ENCODE results near the gene GJD3. TPM values are rescaled to one million over a fixed set of nuclear protein-coding genes. Genes with fewer than 3 reads are reported as not detected.

GJD3 gene
- total RNA-seq, 1 donor from 2014 or later, result 2.8 TPM

- ATAC-seq, result no peak
- Histone ChIP-seq H3K27me3 (no peaks in the 10 kb centered on the region), H3K4me1 (peaks cover 6% of the 10 kb centered on the region), H3K36me3 (no peaks in the 10 kb centered on the region), H3K9me3 (no peaks in the 10 kb centered on the region), H3K4me3 (no peak overlapping the region), H3K27ac (no peak overlapping the region)
- intact Hi-C loops (cut with DNase I), result loop anchor here (10.0 kb wide), 1 partner anchor 169 kb away; no protein-coding TSS in a partner anchor
- peak; percentile 48 for DNase-seq
- TF ChIP-seq, protein P1, sequence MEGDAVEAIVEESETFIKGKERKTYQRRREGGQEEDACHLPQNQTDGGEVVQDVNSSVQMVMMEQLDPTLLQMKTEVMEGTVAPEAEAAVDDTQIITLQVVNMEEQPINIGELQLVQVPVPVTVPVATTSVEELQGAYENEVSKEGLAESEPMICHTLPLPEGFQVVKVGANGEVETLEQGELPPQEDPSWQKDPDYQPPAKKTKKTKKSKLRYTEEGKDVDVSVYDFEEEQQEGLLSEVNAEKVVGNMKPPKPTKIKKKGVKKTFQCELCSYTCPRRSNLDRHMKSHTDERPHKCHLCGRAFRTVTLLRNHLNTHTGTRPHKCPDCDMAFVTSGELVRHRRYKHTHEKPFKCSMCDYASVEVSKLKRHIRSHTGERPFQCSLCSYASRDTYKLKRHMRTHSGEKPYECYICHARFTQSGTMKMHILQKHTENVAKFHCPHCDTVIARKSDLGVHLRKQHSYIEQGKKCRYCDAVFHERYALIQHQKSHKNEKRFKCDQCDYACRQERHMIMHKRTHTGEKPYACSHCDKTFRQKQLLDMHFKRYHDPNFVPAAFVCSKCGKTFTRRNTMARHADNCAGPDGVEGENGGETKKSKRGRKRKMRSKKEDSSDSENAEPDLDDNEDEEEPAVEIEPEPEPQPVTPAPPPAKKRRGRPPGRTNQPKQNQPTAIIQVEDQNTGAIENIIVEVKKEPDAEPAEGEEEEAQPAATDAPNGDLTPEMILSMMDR (IDR thresholded peaks at IDR 0.05), result no peak
Measured at GRCh38 chr17:40366076-40366860, 1.7 kb upstream of the GJD3 start.

DNA sequence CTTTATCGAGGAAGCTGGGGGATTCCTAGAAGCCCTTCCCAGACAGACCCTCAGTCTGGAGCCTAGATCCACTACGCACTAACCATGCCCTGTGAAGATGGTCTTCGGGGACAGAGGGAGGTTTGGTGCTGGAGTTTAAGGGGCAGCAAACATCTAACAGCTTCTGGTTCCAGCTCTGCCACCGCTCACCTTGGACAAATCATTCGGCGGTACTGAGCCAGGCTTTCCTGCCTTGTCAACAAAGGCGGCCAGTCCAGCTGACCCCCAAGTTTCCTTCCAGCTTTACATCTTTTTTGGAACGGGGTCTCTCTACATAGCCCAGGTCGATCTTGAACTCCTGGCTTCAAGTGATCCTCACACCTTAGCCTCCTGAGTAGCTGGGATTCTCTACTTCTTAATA is 369 bp upstream of the GJD3 start:
- Histone ChIP-seq H3K27ac (no peak overlapping the region), H3K27me3 (no peaks in the 10 kb centered on the region), H3K36me3 (no peaks in the 10 kb centered on the region), H3K9me3 (no peaks in the 10 kb centered on the region), H3K4me1 (peaks cover 6% of the 10 kb centered on the region), H3K4me3 (no peak overlapping the region)
- ATAC-seq (no peak), DNase-seq (peak; percentile 31)
- TF ChIP-seq, protein P1 (IDR thresholded peaks at IDR 0.05), result no peak
- intact Hi-C loops (cut with DNase I), result loop anchor here (10.0 kb wide), 1 partner anchor 170 kb away; no protein-coding TSS in a partner anchor

GRCh38 chr17:40363111-40363827 is 1.3 kb downstream of the GJD3 start:
- Histone ChIP-seq H3K9me3 (no peaks in the 10 kb centered on the region), H3K4me1 (peaks cover 11% of the 10 kb centered on the region), H3K4me3 (peak overlapping the region; percentile 59), H3K36me3 (no peaks in the 10 kb centered on the region), H3K27me3 (no peaks in the 10 kb centered on the region), H3K27ac (no peak overlapping the region)
- intact Hi-C loops (cut with DNase I), result loop anchor here (10.0 kb wide), 1 partner anchor 172 kb away; no protein-coding TSS in a partner anchor
- DNase-seq (peak; percentile 79), ATAC-seq (peak; percentile 44)
- TF ChIP-seq, protein P1 (IDR thresholded peaks at IDR 0.05), result no peak

- DNase-seq (peak; percentile 94), ATAC-seq (peak; percentile 86)
- H3K27ac ChIP-seq, result no peak overlapping the region
- intact Hi-C loops (cut with DNase I), result loop anchor here (10.0 kb wide), 1 partner anchor 172 kb away; no protein-coding TSS in a partner anchor
- no peaks in the 10 kb centered on the region for H3K27me3 ChIP-seq
- H3K36me3 ChIP-seq, result no peaks in the 10 kb centered on the region
- TF ChIP-seq, protein P1 (IDR thresholded peaks at IDR 0.05), result peak; percentile 66
- peak overlapping the region; percentile 59 for H3K4me3 ChIP-seq
- H3K4me1 ChIP-seq, result peaks cover 13% of the 10 kb centered on the region
- no peaks in the 10 kb centered on the region for H3K9me3 ChIP-seq
Measured at GRCh38 chr17:40362696-40363110, 1.8 kb downstream of the GJD3 start.

DNA sequence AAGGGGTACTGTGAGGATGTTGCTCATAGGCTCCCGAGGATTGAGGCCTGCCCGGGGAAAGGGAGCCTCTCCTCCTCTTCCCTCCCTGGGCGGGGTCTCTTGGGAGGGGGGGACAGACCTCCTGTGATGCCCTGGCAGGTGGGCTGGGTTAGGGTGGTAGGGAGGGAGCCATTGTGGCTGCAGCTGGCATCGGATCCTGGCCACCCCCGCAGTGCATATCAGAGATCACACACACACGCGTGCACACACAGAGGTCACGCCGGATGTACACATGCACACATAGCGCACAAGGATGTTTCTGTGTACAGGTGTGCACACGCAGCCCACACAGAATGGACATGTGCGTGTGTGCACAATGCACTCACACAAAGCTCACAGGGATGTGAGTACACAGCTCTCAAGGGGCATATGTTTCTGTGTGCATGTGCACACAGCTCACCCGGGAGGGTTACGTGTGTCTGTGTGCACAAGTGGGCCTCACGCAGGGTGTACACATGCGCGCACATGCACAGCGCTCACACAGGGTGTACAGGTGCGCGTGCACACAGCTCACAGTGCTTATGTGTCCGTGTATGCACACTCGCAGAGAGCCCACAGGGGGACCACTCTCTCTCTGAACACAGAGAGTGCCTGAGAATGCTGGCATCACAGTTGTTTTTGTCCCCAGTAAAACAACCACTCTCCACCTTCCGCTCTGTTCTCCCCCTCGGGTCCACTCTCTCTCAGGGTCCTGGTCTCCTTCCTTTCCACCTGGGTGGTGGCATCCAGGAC is 2.4 kb downstream of the GJD3 start:
- ATAC-seq (no peak), DNase-seq (no peak)
- Histone ChIP-seq H3K9me3 (no peaks in the 10 kb centered on the region), H3K27me3 (no peaks in the 10 kb centered on the region), H3K4me1 (peaks cover 17% of the 10 kb centered on the region), H3K36me3 (no peaks in the 10 kb centered on the region), H3K27ac (no peak overlapping the region), H3K4me3 (peak overlapping the region; percentile 59)
- intact Hi-C loops (cut with DNase I), result loop anchor here (10.0 kb wide), 1 partner anchor 173 kb away; no protein-coding TSS in a partner anchor
- TF ChIP-seq, protein P1 (IDR thresholded peaks at IDR 0.05), result no peak
